ENCODE results near the gene ERCC4. TPM values are rescaled to one million over a fixed set of nuclear protein-coding genes. Genes with fewer than 3 reads are reported as not detected.

Gene ERCC4
- polyA plus RNA-seq, 1 donor (not counting 4 experiments of a cell fraction or from before 2014, with no cell fraction given): 5.9 TPM

DNA sequence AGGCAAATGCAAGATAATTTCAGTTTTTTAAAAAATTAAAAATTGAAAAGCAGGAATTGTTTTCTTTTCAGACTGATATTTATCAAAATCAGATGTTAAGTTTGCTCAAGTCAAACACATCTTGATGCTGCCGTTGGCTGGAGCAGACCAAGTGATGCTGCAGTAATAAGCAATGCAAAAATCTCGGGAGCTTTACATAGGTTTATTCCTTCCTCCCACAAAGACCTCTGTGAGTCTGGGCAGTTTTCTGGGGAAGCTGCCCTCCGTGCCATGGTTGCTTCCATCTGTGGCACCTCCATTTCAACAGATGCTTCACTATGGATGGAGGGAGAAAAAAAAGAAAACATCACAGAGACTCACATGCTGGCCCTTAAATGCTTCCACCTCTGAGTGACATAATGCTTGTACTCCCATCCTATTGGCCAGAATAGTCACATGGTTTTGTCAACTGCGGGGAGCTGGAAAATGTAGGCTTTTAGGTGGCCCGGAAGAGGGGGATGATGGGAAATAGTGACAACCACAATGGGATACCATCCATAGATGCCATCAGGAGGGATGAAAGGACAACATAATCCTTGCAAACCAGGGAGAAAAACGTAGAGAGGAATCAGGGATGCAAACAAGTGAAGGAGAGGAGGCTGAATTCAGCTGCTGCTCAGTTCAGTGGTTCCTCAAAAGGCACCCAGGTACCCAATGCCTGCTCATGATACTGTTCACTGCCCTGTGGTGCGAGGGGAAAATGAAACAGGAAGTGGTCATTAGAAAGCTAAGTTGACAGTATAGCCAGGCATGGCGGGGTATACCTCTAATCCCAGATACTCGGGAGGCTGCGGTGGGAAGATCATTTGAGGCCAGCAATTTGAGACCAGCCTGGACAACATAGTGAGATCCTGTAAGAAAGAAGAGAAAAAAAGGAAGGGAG is 13.5 kb upstream of the ERCC4 start:
- Histone ChIP-seq H3K9me3 (ENCODE audit: control insufficient read depth, low read depth, low read length) (no peaks in the 10 kb centered on the region), H2AFZ (ENCODE audit: control insufficient read depth, low read length) (no peak overlapping the region), H3K4me2 (ENCODE audit: control insufficient read depth, extremely low read depth, insufficient read depth, low read depth, low read length) (no peak overlapping the region), H3K4me3 (ENCODE audit: control insufficient read depth in 2 of 3, extremely low read depth in 1 of 3, insufficient read depth in 2 of 3, low read depth in 1 of 3, low read length in 3 of 3) (no peak overlapping the region), H3K27ac (ENCODE audit: control insufficient read depth, insufficient read depth, low read length) (no peak overlapping the region), H3K27me3 (ENCODE audit: control insufficient read depth, extremely low read depth, insufficient read depth, low read length) (no peaks in the 10 kb centered on the region), H3K9me1 (ENCODE audit: control insufficient read depth, extremely low read depth, insufficient read depth, low read length) (no peaks in the 10 kb centered on the region), H4K20me1 (ENCODE audit: control insufficient read depth, extremely low read depth, insufficient read depth, low read length) (no peaks in the 10 kb centered on the region), H3K9ac (ENCODE audit: control insufficient read depth, extremely low read depth, insufficient read depth, low read length) (no peak overlapping the region), H3K4me1 (ENCODE audit: control insufficient read depth, extremely low read depth, insufficient read depth, low read length) (no peaks in the 10 kb centered on the region), H3K79me2 (ENCODE audit: control insufficient read depth, insufficient read depth, low read length) (no peaks in the 10 kb centered on the region), H3K36me3 (ENCODE audit: control insufficient read depth in 2 of 2, extremely low read depth in 1 of 2, insufficient read depth in 2 of 2, low read length in 2 of 2) (no peaks in the 10 kb centered on the region)
- TF ChIP-seq EZH2 (IDR thresholded peaks at IDR 0.05; ENCODE audit: low read length): no peak
- TF ChIP-seq, protein P1, sequence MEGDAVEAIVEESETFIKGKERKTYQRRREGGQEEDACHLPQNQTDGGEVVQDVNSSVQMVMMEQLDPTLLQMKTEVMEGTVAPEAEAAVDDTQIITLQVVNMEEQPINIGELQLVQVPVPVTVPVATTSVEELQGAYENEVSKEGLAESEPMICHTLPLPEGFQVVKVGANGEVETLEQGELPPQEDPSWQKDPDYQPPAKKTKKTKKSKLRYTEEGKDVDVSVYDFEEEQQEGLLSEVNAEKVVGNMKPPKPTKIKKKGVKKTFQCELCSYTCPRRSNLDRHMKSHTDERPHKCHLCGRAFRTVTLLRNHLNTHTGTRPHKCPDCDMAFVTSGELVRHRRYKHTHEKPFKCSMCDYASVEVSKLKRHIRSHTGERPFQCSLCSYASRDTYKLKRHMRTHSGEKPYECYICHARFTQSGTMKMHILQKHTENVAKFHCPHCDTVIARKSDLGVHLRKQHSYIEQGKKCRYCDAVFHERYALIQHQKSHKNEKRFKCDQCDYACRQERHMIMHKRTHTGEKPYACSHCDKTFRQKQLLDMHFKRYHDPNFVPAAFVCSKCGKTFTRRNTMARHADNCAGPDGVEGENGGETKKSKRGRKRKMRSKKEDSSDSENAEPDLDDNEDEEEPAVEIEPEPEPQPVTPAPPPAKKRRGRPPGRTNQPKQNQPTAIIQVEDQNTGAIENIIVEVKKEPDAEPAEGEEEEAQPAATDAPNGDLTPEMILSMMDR (optimal IDR thresholded peaks at IDR 0.05 in 1 of 3, IDR thresholded peaks at IDR 0.05 in 1 of 3, conservative IDR thresholded peaks at IDR 0.05 in 1 of 3; ENCODE audit: extremely low read depth in 1 of 3, insufficient read depth in 2 of 3, low read length in 3 of 3): no peak
- no peak for DNase-seq (ENCODE audit: low read depth, low spot score)
- FAIRE-seq: no peak
- dilution Hi-C loops (cut with MboI; ENCODE audit: extremely low pct_ligation_motif_present, low sequenced_read_pairs): no loop called here

DNA sequence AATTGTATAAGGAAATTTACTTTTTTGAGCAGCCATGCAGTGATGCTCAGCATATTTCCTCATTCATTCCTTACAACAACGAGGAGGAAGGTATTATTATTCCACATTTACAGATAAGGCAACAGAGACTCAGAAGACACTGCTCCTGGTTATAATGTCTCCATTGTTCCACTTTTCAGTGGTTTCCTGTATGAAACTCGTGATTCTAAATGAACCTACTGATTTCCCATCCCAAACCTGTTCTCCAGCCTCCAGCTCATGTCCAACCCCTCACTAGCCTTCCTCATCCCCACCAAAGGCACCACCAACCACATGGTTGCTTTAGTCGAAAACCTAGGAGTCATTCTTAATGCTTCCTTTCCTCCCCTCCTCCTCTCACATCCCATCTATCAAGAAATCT is 12.5 kb upstream of the ERCC4 start:
- FAIRE-seq: no peak
- H3K9me1 ChIP-seq (ENCODE audit: control insufficient read depth, extremely low read depth, insufficient read depth, low read length): no peaks in the 10 kb centered on the region
- H3K79me2 ChIP-seq (ENCODE audit: control insufficient read depth, insufficient read depth, low read length): no peaks in the 10 kb centered on the region
- no peak overlapping the region for H3K9ac ChIP-seq (ENCODE audit: control insufficient read depth, extremely low read depth, insufficient read depth, low read length)
- no peak overlapping the region for H2AFZ ChIP-seq (ENCODE audit: control insufficient read depth, low read length)
- H3K9me3 ChIP-seq (ENCODE audit: control insufficient read depth, low read depth, low read length): no peaks in the 10 kb centered on the region
- TF ChIP-seq EZH2 (IDR thresholded peaks at IDR 0.05; ENCODE audit: low read length): no peak
- TF ChIP-seq, protein P1 (optimal IDR thresholded peaks at IDR 0.05 in 1 of 3, IDR thresholded peaks at IDR 0.05 in 1 of 3, conservative IDR thresholded peaks at IDR 0.05 in 1 of 3; ENCODE audit: extremely low read depth in 1 of 3, insufficient read depth in 2 of 3, low read length in 3 of 3): no peak
- dilution Hi-C loops (cut with MboI; ENCODE audit: extremely low pct_ligation_motif_present, low sequenced_read_pairs): no loop called here
- H4K20me1 ChIP-seq (ENCODE audit: control insufficient read depth, extremely low read depth, insufficient read depth, low read length): no peaks in the 10 kb centered on the region
- H3K4me1 ChIP-seq (ENCODE audit: control insufficient read depth, extremely low read depth, insufficient read depth, low read length): no peaks in the 10 kb centered on the region
- H3K27me3 ChIP-seq (ENCODE audit: control insufficient read depth, extremely low read depth, insufficient read depth, low read length): no peaks in the 10 kb centered on the region
- no peak overlapping the region for H3K4me3 ChIP-seq (ENCODE audit: control insufficient read depth in 2 of 3, extremely low read depth in 1 of 3, insufficient read depth in 2 of 3, low read depth in 1 of 3, low read length in 3 of 3)
- no peak overlapping the region for H3K27ac ChIP-seq (ENCODE audit: control insufficient read depth, insufficient read depth, low read length)
- no peak for DNase-seq (ENCODE audit: low read depth, low spot score)
- no peak overlapping the region for H3K4me2 ChIP-seq (ENCODE audit: control insufficient read depth, extremely low read depth, insufficient read depth, low read depth, low read length)
- H3K36me3 ChIP-seq (ENCODE audit: control insufficient read depth in 2 of 2, extremely low read depth in 1 of 2, insufficient read depth in 2 of 2, low read length in 2 of 2): no peaks in the 10 kb centered on the region
